Measurements from ENCODE around the gene TRIM4.
A peak's percentile ranks its signal among the peaks of the same experiment; 100 is the strongest.
"Not testable (repeated sequence)": the region's sequence is repeated elsewhere in the genome, so short reads cannot be mapped to it uniquely, and the experiment has no call there.

TRIM4 gene, protein sequence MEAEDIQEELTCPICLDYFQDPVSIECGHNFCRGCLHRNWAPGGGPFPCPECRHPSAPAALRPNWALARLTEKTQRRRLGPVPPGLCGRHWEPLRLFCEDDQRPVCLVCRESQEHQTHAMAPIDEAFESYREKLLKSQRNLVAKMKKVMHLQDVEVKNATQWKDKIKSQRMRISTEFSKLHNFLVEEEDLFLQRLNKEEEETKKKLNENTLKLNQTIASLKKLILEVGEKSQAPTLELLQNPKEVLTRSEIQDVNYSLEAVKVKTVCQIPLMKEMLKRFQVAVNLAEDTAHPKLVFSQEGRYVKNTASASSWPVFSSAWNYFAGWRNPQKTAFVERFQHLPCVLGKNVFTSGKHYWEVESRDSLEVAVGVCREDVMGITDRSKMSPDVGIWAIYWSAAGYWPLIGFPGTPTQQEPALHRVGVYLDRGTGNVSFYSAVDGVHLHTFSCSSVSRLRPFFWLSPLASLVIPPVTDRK

DNA sequence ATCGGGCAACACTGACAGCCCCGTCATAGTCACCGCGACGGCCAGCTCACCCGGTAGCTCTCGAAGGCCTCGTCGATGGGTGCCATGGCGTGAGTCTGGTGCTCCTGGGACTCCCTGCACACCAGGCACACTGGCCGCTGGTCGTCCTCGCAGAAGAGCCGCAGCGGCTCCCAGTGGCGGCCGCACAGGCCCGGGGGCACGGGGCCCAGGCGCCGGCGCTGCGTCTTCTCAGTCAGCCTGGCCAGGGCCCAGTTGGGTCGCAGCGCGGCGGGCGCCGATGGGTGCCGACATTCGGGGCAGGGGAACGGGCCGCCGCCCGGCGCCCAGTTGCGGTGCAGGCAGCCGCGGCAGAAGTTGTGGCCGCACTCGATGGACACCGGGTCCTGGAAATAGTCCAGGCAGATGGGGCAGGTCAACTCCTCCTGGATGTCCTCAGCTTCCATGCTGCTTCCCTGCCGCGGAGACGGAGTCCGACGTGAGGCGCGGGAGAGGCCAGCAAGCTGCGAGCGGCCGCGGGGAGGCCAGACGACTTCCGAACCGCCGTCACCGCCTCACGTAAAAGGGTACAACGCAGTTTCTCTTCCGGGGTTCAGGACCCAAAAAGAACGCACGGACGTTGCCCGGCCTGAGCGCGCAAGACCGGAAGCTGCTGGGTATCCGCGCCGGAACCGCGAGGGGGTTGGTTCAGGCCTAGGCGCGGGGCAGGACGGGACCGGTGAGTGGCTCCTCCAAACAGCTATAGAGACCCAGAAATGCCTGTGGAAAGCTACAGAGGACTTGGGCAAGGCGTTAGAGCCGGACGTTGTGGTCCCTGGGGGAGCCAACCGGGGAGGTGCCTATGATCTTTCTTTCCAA lies at the start of gene TRIM4:
Gene TRIM4, minus strand, starts transcription at position 572 of the 855 bp plus-strand sequence. Its CDS starts 129 bp downstream, at position 443.
- DNase-seq, result peak; percentile 89

- DNase-seq, result no peak
Measured at GRCh38 chr7:99958564-99959227, 39.4 kb upstream of the TRIM4 start.

GRCh38 chr7:99955247-99955646 lies 35.9 kb upstream of the TRIM4 start:
- no peak for DNase-seq

GRCh38 chr7:99954643-99955042 lies 35.3 kb upstream of the TRIM4 start:
- DNase-seq, result not testable (repeated sequence)

DNA sequence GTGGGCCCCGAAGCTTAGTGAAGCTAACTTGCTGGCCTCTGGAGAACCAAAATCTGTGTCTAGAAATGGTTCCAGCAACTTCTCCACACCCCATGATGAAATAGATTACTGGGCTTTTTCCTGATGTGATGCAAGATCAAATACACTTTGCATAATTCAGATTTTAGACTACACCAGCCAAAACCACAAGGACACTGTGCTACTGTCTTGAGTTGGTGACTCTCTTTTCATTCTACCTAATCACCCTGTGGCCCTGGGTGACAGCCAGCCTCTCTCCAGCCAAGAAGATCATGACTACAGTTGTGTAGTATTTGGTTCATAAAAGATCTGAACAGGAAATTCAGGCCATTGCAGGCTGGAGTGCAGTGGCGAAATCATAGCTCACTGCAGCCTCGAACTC lies 34.3 kb upstream of the TRIM4 start:
- DNase-seq, result peak; percentile 52

DNA sequence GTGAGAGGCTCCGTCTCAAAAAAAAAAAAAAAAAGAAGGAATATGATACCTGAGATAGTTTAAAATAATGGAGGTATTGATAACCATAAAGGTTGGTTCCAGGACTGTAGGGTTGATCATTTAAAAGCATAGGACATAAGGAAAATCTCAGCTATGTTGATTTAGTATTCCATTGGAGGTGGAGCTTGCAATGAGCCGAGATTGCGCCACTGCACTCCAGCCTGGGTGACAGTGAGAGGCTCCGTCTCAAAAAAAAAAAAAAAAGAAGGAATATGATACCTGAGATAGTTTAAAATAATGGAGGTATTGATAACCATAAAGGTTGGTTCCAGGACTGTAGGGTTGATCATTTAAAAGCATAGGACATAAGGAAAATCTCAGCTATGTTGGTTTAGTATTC lies 33.3 kb upstream of the TRIM4 start:
- DNase-seq, result not testable (repeated sequence)

- DNase-seq, result not testable (repeated sequence)
Measured at GRCh38 chr7:99950819-99951218, 31.5 kb upstream of the TRIM4 start.

DNA sequence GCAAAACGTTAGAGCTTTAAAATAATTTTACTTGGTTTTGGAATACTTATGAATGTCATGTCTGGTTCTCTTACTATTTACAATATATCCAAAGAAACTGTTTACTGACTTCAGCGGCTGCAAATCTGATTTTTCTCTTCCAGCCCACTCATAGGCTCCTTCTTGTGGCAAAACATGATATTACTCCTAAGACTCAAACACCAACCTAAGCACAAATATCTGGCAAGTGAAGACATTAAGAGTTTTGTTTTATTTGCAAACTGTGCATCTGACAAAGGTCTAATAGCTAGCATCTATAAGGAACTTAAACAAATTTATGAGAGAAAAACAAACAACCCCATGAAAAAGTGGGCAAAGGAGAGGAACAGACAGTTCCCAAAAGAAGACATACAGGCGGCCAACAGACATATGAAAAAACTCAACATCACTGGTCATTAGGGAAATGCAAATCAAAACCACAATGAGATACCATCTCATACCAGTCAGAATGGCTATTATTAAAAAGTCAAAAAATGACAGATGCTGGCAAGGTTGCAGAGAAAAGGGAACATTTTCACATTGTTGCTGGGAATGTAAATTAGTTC lies 30.4 kb upstream of the TRIM4 start:
- no peak for DNase-seq

GRCh38 chr7:99947608-99948007 lies 28.3 kb upstream of the TRIM4 start:
- no peak for DNase-seq

DNA sequence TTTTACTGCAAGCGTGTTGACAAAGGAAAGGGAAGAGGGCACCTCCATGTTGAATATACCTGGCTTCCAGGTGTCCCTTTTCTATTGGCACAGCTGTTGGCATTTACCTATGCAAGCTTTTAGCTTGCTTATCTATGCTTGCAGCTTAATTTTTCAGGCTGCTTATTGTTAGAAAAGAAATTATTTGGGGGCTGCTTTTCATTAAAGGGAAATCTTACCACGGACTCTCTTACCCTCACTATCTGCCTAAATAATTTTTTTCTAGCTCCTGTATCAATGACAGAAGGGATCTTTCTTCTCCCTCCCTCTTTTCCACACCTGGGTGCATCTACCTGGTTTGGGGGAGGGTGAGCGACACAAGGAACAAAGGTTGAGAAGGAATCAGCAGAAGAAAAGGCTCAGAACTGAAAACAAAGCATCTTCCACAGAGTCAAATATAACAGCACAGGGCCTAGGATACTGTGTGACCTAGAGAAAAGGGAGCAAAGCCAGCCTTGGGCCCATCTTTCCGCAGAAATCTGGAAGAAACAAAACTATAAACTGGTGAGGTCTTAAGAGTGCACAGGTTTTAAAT lies 25.3 kb upstream of the TRIM4 start:
- no peak for DNase-seq

DNA sequence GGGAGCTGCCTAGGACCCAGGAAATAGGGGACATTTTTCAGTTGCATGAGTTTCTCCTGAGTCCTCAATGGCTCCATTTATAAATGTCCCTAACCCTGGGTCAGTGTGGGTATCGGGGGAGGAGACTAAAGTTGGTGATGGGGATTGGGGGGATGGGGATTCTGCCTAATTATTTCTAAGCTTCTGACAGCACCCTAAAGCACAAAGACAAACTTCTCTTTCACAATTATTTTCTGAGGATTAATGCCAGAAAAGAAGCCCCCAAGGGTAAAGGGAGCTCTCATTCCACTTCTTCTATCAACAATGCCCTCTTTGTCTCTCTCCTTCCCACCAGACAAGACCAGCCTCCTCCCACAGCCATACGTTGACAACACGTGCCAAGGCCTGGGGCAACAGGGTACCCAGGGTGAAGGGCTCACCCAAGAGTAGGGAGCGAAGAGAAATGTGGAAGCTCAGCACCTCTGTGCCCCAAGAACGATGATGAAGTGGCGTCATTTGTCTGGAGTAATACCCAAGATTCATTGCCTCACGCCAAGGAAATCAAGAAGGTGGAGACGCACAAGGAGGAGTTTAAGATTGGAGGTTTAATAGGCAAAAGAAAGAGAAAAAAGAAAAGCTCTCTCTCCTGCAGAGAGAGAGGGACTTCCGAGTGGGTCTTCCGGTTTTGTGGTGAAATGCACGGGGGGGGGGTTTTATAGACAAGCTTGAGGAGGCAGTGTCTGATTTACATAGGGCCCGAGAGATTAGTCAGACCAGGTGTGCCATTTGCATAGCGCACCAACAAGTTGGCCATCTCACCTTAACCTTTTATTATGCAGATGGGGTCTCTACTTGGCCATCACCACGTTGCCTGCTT lies 24.5 kb upstream of the TRIM4 start:
- DNase-seq, result no peak

- DNase-seq, result no peak
Measured at GRCh38 chr7:99938296-99938695, 19.0 kb upstream of the TRIM4 start.

DNA sequence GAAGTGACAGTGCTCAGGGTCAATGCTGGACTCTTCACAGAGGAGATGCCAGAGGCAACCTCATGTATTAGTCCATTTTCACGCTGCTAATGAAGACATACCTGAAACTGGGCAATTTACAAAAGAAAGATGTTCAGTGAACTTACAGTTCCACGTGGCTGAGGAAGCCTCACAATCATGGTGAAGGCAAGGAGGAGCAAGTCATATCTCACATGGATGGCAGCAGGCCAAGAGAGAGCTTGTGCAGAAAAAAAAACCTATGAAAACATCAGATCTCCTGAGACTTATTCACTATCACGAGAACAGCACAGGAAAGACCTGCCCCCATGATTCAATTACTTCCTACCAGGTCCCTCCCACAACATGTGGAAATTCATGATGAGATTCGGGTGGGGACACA lies 15.7 kb upstream of the TRIM4 start:
- not testable (repeated sequence) for DNase-seq

- no peak for DNase-seq
Measured at GRCh38 chr7:99930376-99930775, 11.0 kb upstream of the TRIM4 start.

- DNase-seq, result no peak
Measured at GRCh38 chr7:99929730-99930053, 10.4 kb upstream of the TRIM4 start.

- DNase-seq, result peak; percentile 40
Measured at GRCh38 chr7:99928994-99929729, 9.8 kb upstream of the TRIM4 start, which contains the start of gene GJC3. TSS of gene GJC3 (minus strand) at chr7:99929620. CDS start at chr7:99929620, 0 bp downstream.

- no peak for DNase-seq
Measured at GRCh38 chr7:99928188-99928587, 8.9 kb upstream of the TRIM4 start.

DNA sequence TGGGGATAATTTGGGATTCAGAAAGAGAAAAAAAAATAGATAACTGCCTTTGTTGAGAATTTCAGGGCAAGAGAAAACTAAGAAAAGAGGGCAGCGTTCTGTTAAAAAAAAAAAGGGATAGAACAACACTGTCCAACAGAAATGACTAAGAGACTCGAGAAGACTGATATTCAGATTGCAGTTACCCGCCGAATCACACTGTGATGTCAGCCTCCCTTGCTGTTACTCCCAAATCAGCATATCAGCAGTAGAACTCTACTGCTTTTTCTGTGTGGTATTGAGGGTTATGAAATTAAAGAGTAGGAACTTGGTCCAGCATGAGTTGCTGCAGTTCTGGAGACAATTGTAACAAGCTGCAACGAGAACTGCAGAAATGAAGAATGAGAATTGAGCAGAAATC lies 8.2 kb upstream of the TRIM4 start:
- DNase-seq, result no peak

- DNase-seq, result no peak
Measured at GRCh38 chr7:99926321-99926720, 7.0 kb upstream of the TRIM4 start.

DNA sequence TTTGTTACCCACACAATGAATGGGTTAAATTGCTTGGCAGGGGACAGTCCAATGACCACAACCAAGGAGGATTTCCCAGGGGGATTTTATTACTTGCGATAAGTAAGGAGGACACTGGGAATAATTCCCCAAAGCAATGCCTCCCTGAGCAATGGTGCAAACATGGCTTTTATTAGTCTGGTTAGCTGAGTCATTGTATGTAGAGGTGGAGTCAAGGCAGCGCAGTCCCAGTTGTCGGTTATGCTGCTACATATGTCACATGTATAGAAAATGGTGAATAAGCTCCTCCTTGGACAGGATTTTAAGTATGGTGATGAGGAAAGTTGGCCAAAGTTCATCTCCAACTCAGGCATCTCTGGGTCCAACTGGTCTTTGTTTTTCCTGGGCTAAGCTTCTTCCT lies 3.9 kb upstream of the TRIM4 start:
- no peak for DNase-seq

GRCh38 chr7:99920149-99920548 lies 819 bp upstream of the TRIM4 start:
- no peak for DNase-seq

Measured in GF-D8 (cell line).